ENCODE measurements around the gene FAM168B.

GRCh38 chr2:131067465-131068125 is 25.7 kb downstream of the FAM168B start:
- TF ChIP-seq, protein P1, sequence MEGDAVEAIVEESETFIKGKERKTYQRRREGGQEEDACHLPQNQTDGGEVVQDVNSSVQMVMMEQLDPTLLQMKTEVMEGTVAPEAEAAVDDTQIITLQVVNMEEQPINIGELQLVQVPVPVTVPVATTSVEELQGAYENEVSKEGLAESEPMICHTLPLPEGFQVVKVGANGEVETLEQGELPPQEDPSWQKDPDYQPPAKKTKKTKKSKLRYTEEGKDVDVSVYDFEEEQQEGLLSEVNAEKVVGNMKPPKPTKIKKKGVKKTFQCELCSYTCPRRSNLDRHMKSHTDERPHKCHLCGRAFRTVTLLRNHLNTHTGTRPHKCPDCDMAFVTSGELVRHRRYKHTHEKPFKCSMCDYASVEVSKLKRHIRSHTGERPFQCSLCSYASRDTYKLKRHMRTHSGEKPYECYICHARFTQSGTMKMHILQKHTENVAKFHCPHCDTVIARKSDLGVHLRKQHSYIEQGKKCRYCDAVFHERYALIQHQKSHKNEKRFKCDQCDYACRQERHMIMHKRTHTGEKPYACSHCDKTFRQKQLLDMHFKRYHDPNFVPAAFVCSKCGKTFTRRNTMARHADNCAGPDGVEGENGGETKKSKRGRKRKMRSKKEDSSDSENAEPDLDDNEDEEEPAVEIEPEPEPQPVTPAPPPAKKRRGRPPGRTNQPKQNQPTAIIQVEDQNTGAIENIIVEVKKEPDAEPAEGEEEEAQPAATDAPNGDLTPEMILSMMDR (IDR thresholded peaks at IDR 0.05; ENCODE audit: low read length), result no peak
- no peak for TF ChIP-seq EZH2phosphoT487 (IDR thresholded peaks at IDR 0.05; ENCODE audit: low read length)
- no peak for TF ChIP-seq EZH2 (optimal IDR thresholded peaks at IDR 0.05; ENCODE audit: low read depth, low read length)

Measured in MM.1S (cell line).